NCI-H146 (cell line): ENCODE measurements around the gene GPC4.
A peak's percentile ranks its signal among the peaks of the same experiment; 100 is the strongest.

Experiments
- DNase-seq: peaks from one replicate; lab custom pipeline; 2025; lab: John Stamatoyannopoulos, UW

Gene GPC4

GRCh38 chrX:133415276-133416105 lies at the start of gene GPC4:
TSS of gene GPC4 (minus strand) at chrX:133415489. CDS start at chrX:133414965, 524 bp downstream.
- peak; percentile 0 for DNase-seq

- DNase-seq, result no peak
These were observed 45.9 kb upstream of the GPC4 start for GRCh38 chrX:133461231-133461630.

GRCh38 chrX:133454924-133455323 lies 39.6 kb upstream of the GPC4 start:
- DNase-seq, result no peak

- DNase-seq, result no peak
These were observed 39.2 kb upstream of the GPC4 start for GRCh38 chrX:133454491-133454914.

GRCh38 chrX:133448512-133449076 lies 33.3 kb upstream of the GPC4 start:
- DNase-seq, result no peak

- no peak for DNase-seq
These were observed 29.9 kb upstream of the GPC4 start for GRCh38 chrX:133444952-133445831.

GRCh38 chrX:133444196-133444595 lies 28.9 kb upstream of the GPC4 start:
- DNase-seq, result no peak

GRCh38 chrX:133440797-133441163 lies 25.5 kb upstream of the GPC4 start:
- no peak for DNase-seq

- no peak for DNase-seq
These were observed 24.9 kb upstream of the GPC4 start for GRCh38 chrX:133440081-133440796.

- no peak for DNase-seq
These were observed 22.5 kb upstream of the GPC4 start for GRCh38 chrX:133437766-133438165.

GRCh38 chrX:133437356-133437755 lies 22.1 kb upstream of the GPC4 start:
- no peak for DNase-seq

GRCh38 chrX:133435544-133436124 lies 20.3 kb upstream of the GPC4 start:
- DNase-seq, result no peak

GRCh38 chrX:133434197-133434820 lies 19.0 kb upstream of the GPC4 start:
- no peak for DNase-seq

- DNase-seq, result no peak
These were observed 4.6 kb upstream of the GPC4 start for GRCh38 chrX:133419911-133420310.

- DNase-seq, result no peak
These were observed 3.3 kb upstream of the GPC4 start for GRCh38 chrX:133418588-133418987.

GRCh38 chrX:133417364-133417763 lies 2.1 kb upstream of the GPC4 start:
- DNase-seq, result no peak

- DNase-seq, result no peak
These were observed 648 bp downstream of the GPC4 start for GRCh38 chrX:133414406-133415275.

- no peak for DNase-seq
These were observed 1.9 kb downstream of the GPC4 start for GRCh38 chrX:133413218-133413925.

GRCh38 chrX:133412665-133413064 lies 2.6 kb downstream of the GPC4 start:
- DNase-seq, result no peak

GRCh38 chrX:133412246-133412645 lies 3.0 kb downstream of the GPC4 start:
- DNase-seq, result no peak
